ENCODE data around the gene DDX1. TPM values are rescaled to one million over a fixed set of nuclear protein-coding genes. Genes with fewer than 3 reads are reported as not detected.

Gene DDX1
- total and polyA plus RNA-seq, 7 donors: 116 to 166 (median 132) TPM

DNA sequence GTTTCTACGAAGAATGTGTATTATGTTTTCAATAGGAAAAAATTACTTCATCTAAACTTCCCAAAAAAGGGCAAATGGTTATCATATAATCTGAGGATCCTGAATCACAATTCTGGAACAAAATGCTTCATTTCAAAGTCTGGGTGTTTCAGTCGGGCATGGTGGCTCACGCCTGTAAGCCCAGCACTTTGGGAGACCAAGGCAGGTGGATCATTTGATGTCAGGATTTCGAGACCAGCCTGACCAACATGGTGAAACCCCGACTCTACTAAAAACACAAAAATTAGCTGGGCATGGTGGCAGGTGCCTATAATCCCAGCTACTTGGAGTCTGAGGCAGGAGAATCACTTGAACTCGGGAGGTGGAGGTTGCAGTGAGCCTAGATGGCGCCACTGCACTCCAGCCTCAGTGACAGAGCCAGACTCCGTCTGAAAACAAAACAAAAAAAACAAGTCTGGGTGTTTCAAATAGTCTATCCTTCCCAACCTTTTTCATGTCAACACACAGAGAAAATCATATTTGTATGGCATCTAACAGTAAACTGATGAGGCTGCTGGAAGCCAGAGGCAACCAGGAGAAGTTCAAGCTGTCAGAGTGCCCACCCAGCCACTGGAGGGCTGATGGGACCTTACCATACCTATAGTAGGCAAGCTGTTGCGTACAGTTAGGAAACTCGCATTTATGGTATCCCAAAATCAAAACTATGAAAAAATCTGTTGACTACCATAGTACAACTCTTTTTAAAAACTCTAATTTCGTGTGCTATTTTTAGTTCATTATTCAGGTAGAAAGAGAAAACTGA lies 45.2 kb upstream of the DDX1 start:
- no peak for TF ChIP-seq CTCF (IDR thresholded peaks at IDR 0.05)
- no peak for ATAC-seq
- Histone ChIP-seq H3K4me3 (no peak overlapping the region), H3K27me3 (ENCODE audit: insufficient read depth in 3 of 3, low read length in 2 of 3) (no peaks in the 10 kb centered on the region), H3K36me3 (ENCODE audit: insufficient read depth in 1 of 2, low read depth in 1 of 2) (peaks cover 1 to 38% of the 10 kb centered on the region in 2 donors), H3K4me1 (no peaks in the 10 kb centered on the region), H3K9me3 (no peaks in the 10 kb centered on the region), H3K27ac (no peak overlapping the region)
- intact Hi-C loops (cut with DNase I): no loop called here
- no peak for DNase-seq
- WGBS, 3 donors: 88 to 90% (median 88%) methylated on average over 11 of the region's 11 CpGs

- DNase-seq (no peak), ATAC-seq (no peak)
- TF ChIP-seq CTCF (IDR thresholded peaks at IDR 0.05): no peak
- H3K27ac ChIP-seq: no peak overlapping the region
- no peaks in the 10 kb centered on the region for H3K27me3 ChIP-seq (ENCODE audit: insufficient read depth in 3 of 3, low read length in 2 of 3)
- H3K36me3 ChIP-seq (ENCODE audit: insufficient read depth in 1 of 2, low read depth in 1 of 2): peaks cover 2 to 46% of the 10 kb centered on the region in 2 donors
- H3K4me3 ChIP-seq: no peak overlapping the region
- 93 to 98% (median 95%) methylated on average over 4 of the region's 4 CpGs for WGBS, 3 donors
- intact Hi-C loops (cut with DNase I): no loop called here
- no peaks in the 10 kb centered on the region for H3K9me3 ChIP-seq
- no peaks in the 10 kb centered on the region for H3K4me1 ChIP-seq
These were observed 44.4 kb upstream of the DDX1 start for GRCh38 chr2:15547115-15547876.

DNA sequence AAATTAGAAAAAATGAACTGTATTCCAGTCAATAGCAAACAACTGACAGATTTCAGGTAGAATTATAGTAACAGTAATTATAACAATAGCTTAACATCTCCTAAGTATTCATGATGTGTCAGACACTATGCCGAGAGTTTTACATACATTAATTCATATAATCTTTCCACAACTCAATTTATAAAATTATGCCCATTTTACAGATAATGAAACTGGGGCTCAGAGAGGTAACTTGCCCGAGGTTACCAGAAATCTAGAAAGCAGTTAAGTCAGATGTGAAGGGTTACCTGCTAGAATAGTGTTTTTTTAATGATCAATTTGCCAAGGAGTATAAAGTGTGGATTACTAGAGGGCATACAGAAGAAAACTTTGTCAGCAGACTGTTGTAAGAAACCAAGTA lies 42.7 kb upstream of the DDX1 start:
- intact Hi-C loops (cut with DNase I): no loop called here
- no peaks in the 10 kb centered on the region for H3K9me3 ChIP-seq
- H3K4me1 ChIP-seq: no peaks in the 10 kb centered on the region
- H3K4me3 ChIP-seq: no peak overlapping the region
- no peaks in the 10 kb centered on the region for H3K27me3 ChIP-seq (ENCODE audit: insufficient read depth in 3 of 3, low read length in 2 of 3)
- no peak for TF ChIP-seq CTCF (IDR thresholded peaks at IDR 0.05)
- 92 to 99% (median 92%) methylated on average over 2 of the region's 2 CpGs for WGBS, 3 donors
- ATAC-seq: no peak
- no peak overlapping the region for H3K27ac ChIP-seq
- DNase-seq: no peak
- H3K36me3 ChIP-seq (ENCODE audit: insufficient read depth in 1 of 2, low read depth in 1 of 2): peaks cover 2 to 59% of the 10 kb centered on the region in 2 donors

DNA sequence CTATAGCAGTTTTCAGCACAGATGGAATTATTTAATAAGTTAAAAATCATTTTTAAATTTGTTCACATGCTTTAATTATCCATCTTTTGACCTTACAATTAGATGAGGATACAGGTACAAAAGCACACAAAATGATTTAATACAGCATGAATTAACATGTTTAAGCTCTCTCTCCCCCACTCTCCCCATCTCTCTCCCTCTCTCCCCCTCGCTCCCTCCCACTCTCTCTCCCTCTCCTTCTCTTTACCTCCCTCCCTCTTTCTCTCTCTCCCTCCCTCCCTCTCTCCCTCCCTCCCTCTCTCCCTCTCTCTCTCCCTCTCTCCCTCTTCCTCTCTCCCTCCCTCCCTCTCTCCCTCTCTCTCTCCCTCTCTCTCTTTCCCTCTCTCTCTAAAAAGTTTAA lies 38.1 kb upstream of the DDX1 start:
- 88 to 92% (median 92%) methylated on average over 1 of the region's 1 CpG for whole genome bisulfite sequencing, 3 donors
- ATAC-seq (no peak), DNase-seq (no peak)
- Histone ChIP-seq H3K27me3 (ENCODE audit: insufficient read depth in 3 of 3, low read length in 2 of 3) (no peaks in the 10 kb centered on the region), H3K4me3 (no peak overlapping the region), H3K27ac (no peak overlapping the region), H3K4me1 (peaks cover 9% of the 10 kb centered on the region), H3K9me3 (no peaks in the 10 kb centered on the region), H3K36me3 (ENCODE audit: insufficient read depth in 1 of 2, low read depth in 1 of 2) (peaks cover 8 to 77% of the 10 kb centered on the region in 2 donors)
- no peak for TF ChIP-seq CTCF (IDR thresholded peaks at IDR 0.05)
- intact Hi-C loops (cut with DNase I): no loop called here

All from psoas muscle (tissue), 8 donors.